Muscle layer of colon (tissue), 2 donors: ENCODE data around the gene WRNIP1.

Source experiments
- H3K27ac ChIP-seq: one replicate; pipeline ENCODE4 v1.7.0; 2013; ENCODE audit warnings: low read depth, mild to moderate bottlenecking, low read length, moderate library complexity
- H3K27me3 ChIP-seq, 2 donors: one replicate each; pipeline ENCODE4 v1.7.0; 2013; ENCODE audit warnings: low read length in 2 of 2, mild to moderate bottlenecking in 2 of 2; ENCODE audit not compliant: insufficient read depth in 2 of 2, control insufficient read depth in 1 of 2
- H3K36me3 ChIP-seq: one replicate; pipeline ENCODE4 v1.7.0; 2013; ENCODE audit warnings: mild to moderate bottlenecking, low read length; ENCODE audit not compliant: insufficient read depth
- H3K4me1 ChIP-seq: one replicate; pipeline ENCODE4 v1.7.0; 2013; ENCODE audit warnings: mild to moderate bottlenecking, low read length; ENCODE audit not compliant: insufficient read depth
- H3K4me3 ChIP-seq, 2 donors: one replicate each; pipeline ENCODE4 v1.7.0; 2013; ENCODE audit warnings: low read length in 2 of 2, low read depth in 1 of 2, mild to moderate bottlenecking in 1 of 2, moderate library complexity in 1 of 2
- H3K9ac ChIP-seq: one replicate; pipeline ENCODE4 v1.7.0; 2013; ENCODE audit warnings: low read length
- H3K9me3 ChIP-seq: one replicate; pipeline ENCODE4 v1.7.0; 2013; ENCODE audit warnings: mild to moderate bottlenecking, low read length
- donor health status: abdominal sarcoma.
- donor health status: Adenocarcinoma of cecum.

Gene WRNIP1

GRCh38 chr6:2818593-2818992, 53.4 kb downstream of the WRNIP1 start:
- H3K27me3 ChIP-seq, result no peaks in the 10 kb centered on the region
- no peak overlapping the region for H3K27ac ChIP-seq
- H3K9me3 ChIP-seq, result no peaks in the 10 kb centered on the region
- H3K4me1 ChIP-seq, result peaks cover 8% of the 10 kb centered on the region
- H3K4me3 ChIP-seq, result peak overlapping the region in 1 of 2 donors; percentile 12
- no peak overlapping the region for H3K9ac ChIP-seq
- H3K36me3 ChIP-seq, result no peaks in the 10 kb centered on the region

GRCh38 chr6:2819115-2819514, 53.9 kb downstream of the WRNIP1 start:
- peaks cover 8% of the 10 kb centered on the region for H3K4me1 ChIP-seq
- H3K36me3 ChIP-seq, result no peaks in the 10 kb centered on the region
- no peak overlapping the region for H3K4me3 ChIP-seq
- no peak overlapping the region for H3K9ac ChIP-seq
- H3K27me3 ChIP-seq, result no peaks in the 10 kb centered on the region
- H3K27ac ChIP-seq, result no peak overlapping the region
- H3K9me3 ChIP-seq, result no peaks in the 10 kb centered on the region

GRCh38 chr6:2819978-2820377, 54.8 kb downstream of the WRNIP1 start:
- H3K4me3 ChIP-seq, result no peak overlapping the region
- no peak overlapping the region for H3K27ac ChIP-seq
- no peaks in the 10 kb centered on the region for H3K27me3 ChIP-seq
- no peaks in the 10 kb centered on the region for H3K9me3 ChIP-seq
- no peak overlapping the region for H3K9ac ChIP-seq
- H3K36me3 ChIP-seq, result no peaks in the 10 kb centered on the region
- peaks cover 8% of the 10 kb centered on the region for H3K4me1 ChIP-seq

- Histone ChIP-seq H3K4me1 (peaks cover 8% of the 10 kb centered on the region), H3K36me3 (no peaks in the 10 kb centered on the region), H3K27ac (no peak overlapping the region), H3K27me3 (no peaks in the 10 kb centered on the region), H3K9ac (no peak overlapping the region), H3K4me3 (no peak overlapping the region), H3K9me3 (no peaks in the 10 kb centered on the region)
Observed at GRCh38 chr6:2820415-2820814, 55.2 kb downstream of the WRNIP1 start.

GRCh38 chr6:2821554-2821953, 56.4 kb downstream of the WRNIP1 start:
- no peaks in the 10 kb centered on the region for H3K27me3 ChIP-seq
- H3K9me3 ChIP-seq, result no peaks in the 10 kb centered on the region
- H3K4me1 ChIP-seq, result peaks cover 8% of the 10 kb centered on the region
- H3K27ac ChIP-seq, result no peak overlapping the region
- H3K9ac ChIP-seq, result no peak overlapping the region
- H3K36me3 ChIP-seq, result no peaks in the 10 kb centered on the region
- H3K4me3 ChIP-seq, result no peak overlapping the region

- H3K36me3 ChIP-seq, result no peaks in the 10 kb centered on the region
- H3K9me3 ChIP-seq, result no peaks in the 10 kb centered on the region
- no peak overlapping the region for H3K9ac ChIP-seq
- no peaks in the 10 kb centered on the region for H3K27me3 ChIP-seq
- peaks cover 2% of the 10 kb centered on the region for H3K4me1 ChIP-seq
- H3K4me3 ChIP-seq, result no peak overlapping the region
- no peak overlapping the region for H3K27ac ChIP-seq
Observed at GRCh38 chr6:2823104-2823850, 58.1 kb downstream of the WRNIP1 start.

GRCh38 chr6:2826131-2826530, 60.9 kb downstream of the WRNIP1 start:
- Histone ChIP-seq H3K4me3 (no peak overlapping the region), H3K9ac (no peak overlapping the region), H3K4me1 (no peaks in the 10 kb centered on the region), H3K36me3 (no peaks in the 10 kb centered on the region), H3K9me3 (no peaks in the 10 kb centered on the region), H3K27me3 (no peaks in the 10 kb centered on the region), H3K27ac (no peak overlapping the region)

- Histone ChIP-seq H3K4me3 (no peak overlapping the region), H3K9me3 (no peaks in the 10 kb centered on the region), H3K9ac (no peak overlapping the region), H3K27ac (no peak overlapping the region), H3K36me3 (no peaks in the 10 kb centered on the region), H3K4me1 (no peaks in the 10 kb centered on the region), H3K27me3 (no peaks in the 10 kb centered on the region)
Observed at GRCh38 chr6:2827142-2827541, 61.9 kb downstream of the WRNIP1 start.

- Histone ChIP-seq H3K9me3 (no peaks in the 10 kb centered on the region), H3K27me3 (no peaks in the 10 kb centered on the region), H3K4me1 (no peaks in the 10 kb centered on the region), H3K27ac (no peak overlapping the region), H3K36me3 (peaks cover 4% of the 10 kb centered on the region), H3K9ac (no peak overlapping the region), H3K4me3 (no peak overlapping the region)
Observed at GRCh38 chr6:2828629-2829028, 63.4 kb downstream of the WRNIP1 start.

- H3K4me3 ChIP-seq, result no peak overlapping the region
- no peak overlapping the region for H3K27ac ChIP-seq
- peaks cover 10% of the 10 kb centered on the region for H3K36me3 ChIP-seq
- H3K4me1 ChIP-seq, result no peaks in the 10 kb centered on the region
- H3K27me3 ChIP-seq, result no peaks in the 10 kb centered on the region
- H3K9me3 ChIP-seq, result no peaks in the 10 kb centered on the region
- H3K9ac ChIP-seq, result no peak overlapping the region
Observed at GRCh38 chr6:2829253-2829652, 64.1 kb downstream of the WRNIP1 start.

GRCh38 chr6:2830183-2830582, 65.0 kb downstream of the WRNIP1 start:
- H3K27ac ChIP-seq, result no peak overlapping the region

GRCh38 chr6:2831392-2831791, 66.2 kb downstream of the WRNIP1 start:
- Histone ChIP-seq H3K4me3 (no peak overlapping the region), H3K9ac (no peak overlapping the region), H3K27ac (no peak overlapping the region), H3K4me1 (no peaks in the 10 kb centered on the region), H3K27me3 (no peaks in the 10 kb centered on the region), H3K9me3 (no peaks in the 10 kb centered on the region), H3K36me3 (peaks cover 32% of the 10 kb centered on the region)

More at GRCh38 chr6:2830183-2830582, 65.0 kb downstream of the WRNIP1 start:
- Histone ChIP-seq H3K4me1 (no peaks in the 10 kb centered on the region), H3K9me3 (no peaks in the 10 kb centered on the region), H3K36me3 (peaks cover 20% of the 10 kb centered on the region), H3K4me3 (no peak overlapping the region), H3K9ac (no peak overlapping the region), H3K27me3 (no peaks in the 10 kb centered on the region)
